ENCODE results near the gene TMEM38A.
"Not testable (repeated sequence)": the region's sequence is repeated elsewhere in the genome, so short reads cannot be mapped to it uniquely, and the experiment has no call there.

The TMEM38A gene

DNA sequence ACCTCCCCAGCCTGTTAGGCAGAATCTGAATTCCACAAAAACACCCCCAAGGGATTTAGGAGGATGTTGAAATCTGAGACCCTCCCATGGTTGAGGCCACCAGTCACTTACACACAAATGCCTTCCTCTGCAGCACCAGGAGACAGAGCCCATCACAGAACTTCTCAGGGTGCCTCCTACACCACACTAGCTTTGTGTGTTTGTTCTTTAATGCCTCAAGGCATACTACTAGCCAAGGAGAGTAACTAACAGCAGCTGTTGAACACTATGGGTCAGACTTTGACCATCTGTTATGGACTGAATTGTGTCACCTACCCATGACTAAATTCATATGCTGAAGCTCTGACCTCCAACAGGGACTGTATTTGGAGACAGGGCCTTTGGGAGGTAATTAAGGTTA is 23.4 kb upstream of the TMEM38A start:
- TF ChIP-seq, protein P1, sequence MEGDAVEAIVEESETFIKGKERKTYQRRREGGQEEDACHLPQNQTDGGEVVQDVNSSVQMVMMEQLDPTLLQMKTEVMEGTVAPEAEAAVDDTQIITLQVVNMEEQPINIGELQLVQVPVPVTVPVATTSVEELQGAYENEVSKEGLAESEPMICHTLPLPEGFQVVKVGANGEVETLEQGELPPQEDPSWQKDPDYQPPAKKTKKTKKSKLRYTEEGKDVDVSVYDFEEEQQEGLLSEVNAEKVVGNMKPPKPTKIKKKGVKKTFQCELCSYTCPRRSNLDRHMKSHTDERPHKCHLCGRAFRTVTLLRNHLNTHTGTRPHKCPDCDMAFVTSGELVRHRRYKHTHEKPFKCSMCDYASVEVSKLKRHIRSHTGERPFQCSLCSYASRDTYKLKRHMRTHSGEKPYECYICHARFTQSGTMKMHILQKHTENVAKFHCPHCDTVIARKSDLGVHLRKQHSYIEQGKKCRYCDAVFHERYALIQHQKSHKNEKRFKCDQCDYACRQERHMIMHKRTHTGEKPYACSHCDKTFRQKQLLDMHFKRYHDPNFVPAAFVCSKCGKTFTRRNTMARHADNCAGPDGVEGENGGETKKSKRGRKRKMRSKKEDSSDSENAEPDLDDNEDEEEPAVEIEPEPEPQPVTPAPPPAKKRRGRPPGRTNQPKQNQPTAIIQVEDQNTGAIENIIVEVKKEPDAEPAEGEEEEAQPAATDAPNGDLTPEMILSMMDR (IDR thresholded peaks at IDR 0.05; ENCODE audit: low read depth, low read length): no peak
- no peak overlapping the region for H3K4me3 ChIP-seq (ENCODE audit: low read depth, low read length)

DNA sequence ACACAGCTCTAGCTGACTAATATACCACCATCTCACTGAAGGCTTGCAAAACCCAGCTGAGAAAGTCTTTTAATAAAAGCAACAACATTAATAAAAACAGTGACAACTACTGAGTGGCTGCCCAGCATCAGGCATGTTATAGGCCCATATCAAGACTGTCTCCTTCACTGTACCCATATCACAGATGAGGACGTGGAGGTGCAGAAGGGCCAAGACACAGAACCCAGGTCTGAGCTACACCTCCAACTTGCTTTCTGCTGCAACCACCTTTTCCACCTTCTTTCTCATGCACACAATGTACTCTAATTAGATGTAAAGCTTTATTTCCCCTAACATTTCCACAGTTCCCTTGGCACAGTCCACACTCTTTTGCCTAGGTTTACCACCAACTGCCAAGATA is 22.3 kb upstream of the TMEM38A start:
- TF ChIP-seq, protein P1 (IDR thresholded peaks at IDR 0.05; ENCODE audit: low read depth, low read length): no peak
- no peak overlapping the region for H3K4me3 ChIP-seq (ENCODE audit: low read depth, low read length)

DNA sequence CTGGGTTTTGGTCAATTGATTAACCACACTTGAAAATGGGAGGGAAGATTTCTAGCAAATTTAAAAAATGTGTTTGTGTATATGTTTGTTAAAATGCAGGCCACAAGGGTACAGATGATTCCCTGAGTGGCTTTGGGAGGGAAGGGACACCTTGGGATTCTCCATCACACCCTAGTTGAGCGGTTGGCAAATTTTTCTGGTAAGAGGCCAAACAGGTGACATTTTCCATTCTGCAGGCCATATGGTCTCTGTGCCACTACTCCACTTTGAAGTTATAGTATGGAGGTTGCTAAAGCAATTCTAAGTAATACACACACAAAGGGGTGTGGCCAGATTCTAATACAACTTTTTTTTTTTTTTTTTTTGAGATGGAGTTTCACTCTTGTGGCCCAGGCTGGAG is 20.0 kb upstream of the TMEM38A start:
- no peak overlapping the region for H3K4me3 ChIP-seq (ENCODE audit: low read depth, low read length)
- TF ChIP-seq, protein P1 (IDR thresholded peaks at IDR 0.05; ENCODE audit: low read depth, low read length): no peak

DNA sequence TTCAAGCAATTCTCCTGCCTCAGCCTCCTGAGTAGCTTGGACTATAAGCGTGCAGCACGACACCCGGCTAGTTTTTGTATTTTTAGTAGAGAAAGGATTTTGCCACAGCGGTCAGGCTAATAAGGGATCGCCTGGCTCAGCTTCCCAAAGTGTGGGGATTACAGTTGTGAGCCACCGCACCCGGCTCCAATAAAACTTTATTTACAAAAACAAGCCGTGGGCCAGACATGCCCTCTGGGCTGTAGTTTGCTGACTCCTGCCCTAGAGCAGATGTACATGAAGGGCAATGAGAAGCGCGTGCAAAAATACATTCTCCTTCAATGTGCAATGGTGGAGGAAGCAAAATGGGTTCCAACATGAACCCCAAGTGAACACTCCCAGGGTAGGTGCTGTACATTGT is 19.2 kb upstream of the TMEM38A start:
- TF ChIP-seq, protein P1 (IDR thresholded peaks at IDR 0.05; ENCODE audit: low read depth, low read length): no peak
- H3K4me3 ChIP-seq (ENCODE audit: low read depth, low read length): no peak overlapping the region

DNA sequence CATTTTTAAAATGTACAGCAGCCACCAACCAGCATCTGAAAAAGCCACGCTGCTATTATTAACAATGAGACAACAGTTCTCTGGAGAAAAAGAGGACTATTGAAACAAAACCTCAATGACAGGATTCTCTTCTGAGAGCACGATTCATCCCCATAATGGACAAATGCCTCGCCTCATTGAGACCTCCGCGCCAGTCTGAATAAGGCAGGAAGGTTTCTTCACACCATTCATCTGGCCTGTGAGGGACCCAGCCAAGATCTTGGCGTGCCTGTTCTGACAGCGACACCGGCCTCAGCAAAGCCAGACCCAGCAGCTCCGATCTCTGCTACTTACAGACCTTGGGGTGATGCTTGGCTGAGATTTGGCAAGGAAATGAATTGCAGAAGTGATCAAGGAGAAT is 15.8 kb upstream of the TMEM38A start:
- TF ChIP-seq, protein P1 (IDR thresholded peaks at IDR 0.05; ENCODE audit: low read depth, low read length): no peak
- no peak overlapping the region for H3K4me3 ChIP-seq (ENCODE audit: low read depth, low read length)

DNA sequence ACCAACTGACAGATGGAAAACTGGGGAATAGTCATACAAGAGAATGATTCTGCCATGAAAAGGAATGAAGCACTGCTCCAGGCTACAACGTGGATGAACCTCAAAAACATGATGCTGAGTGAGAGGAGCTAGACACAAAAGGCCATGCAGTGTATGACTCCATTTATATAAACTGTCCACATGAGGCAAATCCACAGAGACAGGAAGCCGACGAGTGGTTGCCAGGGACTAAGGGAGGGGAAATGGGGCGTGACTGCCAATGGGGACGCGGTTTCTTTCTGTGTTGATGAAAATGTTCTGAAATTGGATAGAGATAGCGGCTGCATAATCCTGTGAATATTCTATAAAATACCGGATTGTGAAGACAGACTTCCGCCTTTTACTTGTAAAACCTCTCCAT is 11.2 kb upstream of the TMEM38A start:
- TF ChIP-seq, protein P1 (IDR thresholded peaks at IDR 0.05; ENCODE audit: low read depth, low read length): no peak

DNA sequence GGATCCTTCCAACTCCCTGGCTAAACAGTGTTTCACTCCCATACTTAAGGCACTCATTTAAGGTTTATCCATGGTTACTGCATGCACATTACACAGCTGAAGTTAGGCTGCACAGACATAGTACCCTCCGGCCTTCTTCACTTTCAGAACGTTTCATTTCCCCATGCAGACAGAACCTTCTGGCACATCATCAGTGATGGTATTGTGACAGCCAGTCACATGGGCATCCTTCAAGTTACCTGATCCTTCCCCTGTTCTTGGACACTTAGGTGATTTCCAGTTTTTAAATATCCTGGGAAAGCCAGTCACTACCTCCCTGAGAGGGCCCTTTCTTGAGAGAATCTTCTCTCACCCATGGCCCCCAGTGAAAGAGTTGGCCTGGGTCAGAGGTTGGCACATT is 10.1 kb upstream of the TMEM38A start:
- no peak overlapping the region for H3K4me3 ChIP-seq (ENCODE audit: low read depth, low read length)
- TF ChIP-seq, protein P1 (IDR thresholded peaks at IDR 0.05; ENCODE audit: low read depth, low read length): no peak

More for the DNA sequence above, 11.2 kb upstream of the TMEM38A start:
- H3K4me3 ChIP-seq (ENCODE audit: low read depth, low read length): no peak overlapping the region

DNA sequence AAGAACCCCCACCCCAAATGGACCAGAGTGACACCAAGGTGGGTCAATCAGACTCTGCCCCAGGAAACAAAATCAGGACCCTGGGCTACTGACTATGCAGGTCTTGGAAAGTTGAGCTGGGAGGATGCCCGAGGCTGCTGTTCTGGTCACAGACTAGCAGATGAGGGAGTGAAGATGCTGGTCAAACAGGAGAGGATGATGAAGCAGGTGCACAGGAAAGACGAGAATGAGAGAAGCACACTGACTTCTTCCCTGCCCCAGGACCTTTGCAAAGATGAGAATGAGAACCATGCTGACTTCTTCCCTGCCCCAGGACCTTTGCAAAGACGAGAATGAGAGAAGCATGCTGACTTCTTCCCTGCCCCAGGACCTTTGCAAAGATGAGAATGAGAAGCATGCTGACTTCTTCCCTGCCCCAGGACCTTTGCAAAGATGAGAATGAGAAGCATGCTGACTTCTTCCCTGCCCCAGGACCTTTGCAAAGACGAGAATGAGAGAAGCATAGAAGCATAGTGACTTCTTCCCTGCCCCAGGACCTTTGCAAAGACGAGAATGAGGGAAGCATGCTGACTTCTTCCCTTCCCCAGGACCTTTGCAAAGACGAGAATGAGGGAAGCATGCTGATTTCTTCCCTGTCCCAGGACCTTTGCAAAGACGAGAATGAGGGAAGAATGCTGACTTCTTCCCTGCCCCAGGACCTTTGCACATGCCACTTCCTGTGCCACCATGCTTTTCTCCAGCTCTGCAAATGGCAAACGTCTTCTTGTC is 9.3 kb upstream of the TMEM38A start:
- not testable (repeated sequence) for H3K4me3 ChIP-seq (ENCODE audit: low read depth, low read length)

All from WI38 (cell line).